PC-9 (cell line): ENCODE results near the gene ZBTB7C. TPM values are rescaled to one million over a fixed set of nuclear protein-coding genes. Genes with fewer than 3 reads are reported as not detected.

Experiments used
- BruUV-seq: library from RNA; stranded (reverse); fragments of 400-500 nt; replicated peaks from 2 replicates; lab custom pipeline; 2021; lab: Mats Ljungman, UMichigan
- CTCF ChIA-PET: fragments of 300-600 bp; sonication (Branson Sonifier 250); formaldehyde crosslinking; loops from one replicate; lab custom pipeline; 2022; ENCODE audit warnings: antibody characterized with exemption; lab: Charles Lee
- POLR2A ChIA-PET: fragments of 300-600 bp; sonication (Branson Sonifier 250); formaldehyde crosslinking; loops from one replicate; lab custom pipeline; 2022; ENCODE audit warnings: antibody characterized with exemption; ENCODE audit not compliant: unreplicated experiment; lab: Charles Lee
- DNase-seq, 2 experiments: peaks; one replicate each; pipeline versions ENCODE4 v3.0.0 to v3.0.0-alpha.2; 2015 to 2022; ENCODE audit warnings: mixed read lengths in 1 of 2
- H2AFZ ChIP-seq: fragments of 200-600 bp; sonication (generic); 2 replicates; pipeline ENCODE4 v1.8.1; 2017; ENCODE audit warnings: antibody characterized with exemption
- H3F3A ChIP-seq: fragments of 200-600 bp; sonication (generic); 2 replicates; pipeline ENCODE4 v1.8.1; 2017; ENCODE audit warnings: antibody characterized with exemption, mild to moderate bottlenecking, low read depth; ENCODE audit not compliant: insufficient read depth
- H3K27ac ChIP-seq: fragments of 200-600 bp; sonication (generic); 2 replicates; pipeline ENCODE4 v1.6.1; 2016; ENCODE audit warnings: mixed run types
- H3K27me3 ChIP-seq: fragments of 200-600 bp; sonication (generic); 2 replicates; pipeline ENCODE4 v1.6.1; 2016; ENCODE audit warnings: low read depth, mixed run types; ENCODE audit not compliant: insufficient read depth
- H3K36me3 ChIP-seq: fragments of 200-600 bp; sonication (generic); 2 replicates; pipeline ENCODE4 v1.6.1; 2016; ENCODE audit warnings: low read depth, mixed run types
- H3K4me1 ChIP-seq: fragments of 200-600 bp; sonication (generic); replicated peaks from 2 replicates; pipeline ENCODE4 v1.6.1; 2016; ENCODE audit warnings: mixed run types; ENCODE audit not compliant: insufficient read depth
- H3K4me2 ChIP-seq: fragments of 200-600 bp; sonication (generic); 2 replicates; pipeline ENCODE4 v1.6.1; 2017; ENCODE audit warnings: mixed run types
- H3K4me3 ChIP-seq: fragments of 200-600 bp; sonication (generic); 2 replicates; pipeline ENCODE4 v1.6.1; 2016; ENCODE audit warnings: mixed run types
- H3K79me2 ChIP-seq: fragments of 200-600 bp; sonication (generic); 2 replicates; pipeline ENCODE4 v1.6.1; 2017; ENCODE audit warnings: low read depth, mixed run types
- H3K9me2 ChIP-seq: fragments of 200-600 bp; sonication (generic); 2 replicates; pipeline ENCODE4 v1.8.1; 2017; ENCODE audit warnings: mild to moderate bottlenecking; ENCODE audit not compliant: insufficient read depth
- H3K9me3 ChIP-seq: fragments of 200-600 bp; sonication (generic); 2 replicates; pipeline ENCODE4 v1.8.1; 2016; ENCODE audit warnings: low read depth; ENCODE audit not compliant: insufficient read depth
- H4K20me1 ChIP-seq: fragments of 200-600 bp; sonication (generic); 2 replicates; pipeline ENCODE4 v1.8.1; 2017; ENCODE audit not compliant: insufficient read depth
- EZH2 ChIP-seq: fragments of 200-600 bp; sonication (generic); IDR thresholded peaks from 2 replicates; pipeline ENCODE4 v1.8.0; 2017; ENCODE audit warnings: antibody characterized with exemption, low read depth
- intact Hi-C: fragments of 100-400 bp; cut with micrococcal nuclease; formaldehyde crosslinking; loops from one replicate; pipeline ENCODE4 v1.10.0; 2022; ENCODE audit not compliant: unreplicated experiment
- total RNA-seq: library from RNA; stranded (reverse); gene quantifications from 2 replicates; pipeline ENCODE4 v1.2.3, GENCODE V29; 2021
- TF ChIP-seq, protein P1 (sequence below): fragments of 200-600 bp; sonication (generic); conservative IDR thresholded peaks from 2 replicates; pipeline ENCODE4 v1.6.1; 2017; ENCODE audit warnings: mixed run types, antibody characterized with exemption, mild to moderate bottlenecking, moderate library complexity

ZBTB7C gene
- total RNA-seq, 1 experiment from 2014 or later: not detected

DNA sequence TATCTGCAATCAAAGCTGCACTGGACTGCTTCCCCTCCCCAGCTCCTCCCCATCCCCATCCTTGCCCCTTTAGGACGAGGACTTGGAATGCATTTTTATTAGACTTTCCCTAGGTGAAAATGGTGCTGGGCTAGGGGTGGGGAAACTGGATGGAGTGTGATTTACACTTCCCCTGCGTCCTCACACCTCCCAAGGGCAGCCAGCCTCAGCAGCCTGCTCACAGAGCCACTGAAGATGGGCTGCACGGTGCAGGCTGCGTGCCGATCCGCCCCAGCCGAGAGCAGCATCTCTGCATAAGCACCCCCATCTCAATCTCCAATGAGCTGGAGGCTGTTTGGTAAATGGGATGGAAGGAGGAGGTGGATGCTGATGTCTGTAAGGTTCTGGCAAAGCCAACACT lies 87.6 kb downstream of the ZBTB7C start:
- BruUV-seq: no TSS peak
- H3K9me3 ChIP-seq: no peaks in the 10 kb centered on the region
- no peak for DNase-seq
- H3K4me2 ChIP-seq: no peak overlapping the region
- no peaks in the 10 kb centered on the region for H4K20me1 ChIP-seq
- peaks cover 11% of the 10 kb centered on the region; the same call in 1 of the 2 replicates for H3F3A ChIP-seq
- H3K36me3 ChIP-seq: no peaks in the 10 kb centered on the region
- peaks cover 31% of the 10 kb centered on the region for H3K4me1 ChIP-seq
- no peaks in the 10 kb centered on the region for H3K79me2 ChIP-seq
- H3K27me3 ChIP-seq: no peaks in the 10 kb centered on the region
- no peak overlapping the region for H2AFZ ChIP-seq
- ChIA-PET POLR2A (no interaction called here), CTCF (no interaction called here)
- H3K9me2 ChIP-seq: no peaks in the 10 kb centered on the region
- TF ChIP-seq, protein P1, sequence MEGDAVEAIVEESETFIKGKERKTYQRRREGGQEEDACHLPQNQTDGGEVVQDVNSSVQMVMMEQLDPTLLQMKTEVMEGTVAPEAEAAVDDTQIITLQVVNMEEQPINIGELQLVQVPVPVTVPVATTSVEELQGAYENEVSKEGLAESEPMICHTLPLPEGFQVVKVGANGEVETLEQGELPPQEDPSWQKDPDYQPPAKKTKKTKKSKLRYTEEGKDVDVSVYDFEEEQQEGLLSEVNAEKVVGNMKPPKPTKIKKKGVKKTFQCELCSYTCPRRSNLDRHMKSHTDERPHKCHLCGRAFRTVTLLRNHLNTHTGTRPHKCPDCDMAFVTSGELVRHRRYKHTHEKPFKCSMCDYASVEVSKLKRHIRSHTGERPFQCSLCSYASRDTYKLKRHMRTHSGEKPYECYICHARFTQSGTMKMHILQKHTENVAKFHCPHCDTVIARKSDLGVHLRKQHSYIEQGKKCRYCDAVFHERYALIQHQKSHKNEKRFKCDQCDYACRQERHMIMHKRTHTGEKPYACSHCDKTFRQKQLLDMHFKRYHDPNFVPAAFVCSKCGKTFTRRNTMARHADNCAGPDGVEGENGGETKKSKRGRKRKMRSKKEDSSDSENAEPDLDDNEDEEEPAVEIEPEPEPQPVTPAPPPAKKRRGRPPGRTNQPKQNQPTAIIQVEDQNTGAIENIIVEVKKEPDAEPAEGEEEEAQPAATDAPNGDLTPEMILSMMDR: no peak
- no peak for TF ChIP-seq EZH2
- intact Hi-C loops: no loop called here
- H3K4me3 ChIP-seq: no peak overlapping the region
- H3K27ac ChIP-seq: no peak overlapping the region

DNA sequence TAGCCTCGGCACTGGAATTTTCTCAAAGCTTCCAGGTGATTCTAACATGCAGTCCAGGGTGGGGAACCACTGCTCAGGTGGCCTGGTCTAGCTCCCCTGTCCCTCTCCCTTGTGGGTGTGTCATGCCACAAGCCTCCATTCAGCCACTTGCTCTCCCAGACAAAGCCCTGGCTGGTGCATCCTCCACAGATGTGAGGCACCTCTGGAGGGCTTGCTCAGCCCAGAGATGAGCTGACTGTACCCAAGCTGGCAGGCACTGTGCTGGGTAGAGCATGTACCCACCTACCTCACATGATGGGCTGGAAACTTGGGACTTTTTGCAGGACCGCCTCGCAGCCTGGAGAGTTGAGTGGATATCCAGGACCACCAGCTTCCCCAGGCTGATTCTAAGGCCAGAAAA lies 88.1 kb downstream of the ZBTB7C start:
- ChIA-PET CTCF (no interaction called here), POLR2A (no interaction called here)
- DNase-seq: no peak

DNA sequence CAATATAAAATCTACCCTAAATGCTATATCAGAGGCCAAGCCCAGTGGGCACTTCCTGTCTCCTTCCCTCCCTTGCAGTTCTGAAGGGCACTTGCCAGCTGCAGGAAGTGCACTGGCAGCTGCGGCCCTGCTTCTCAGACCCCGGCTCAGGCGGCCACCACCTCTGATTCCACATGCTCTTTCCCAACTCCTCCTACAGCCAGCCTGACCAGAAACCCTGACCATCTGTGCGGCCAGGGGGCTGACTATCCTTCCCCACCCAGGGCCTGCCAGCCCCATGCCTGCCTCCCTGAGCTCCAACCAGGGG lies 88.6 kb downstream of the ZBTB7C start:
- Histone ChIP-seq H4K20me1 (no peaks in the 10 kb centered on the region), H2AFZ (no peak overlapping the region), H3K27me3 (no peaks in the 10 kb centered on the region), H3K79me2 (no peaks in the 10 kb centered on the region), H3K9me3 (no peaks in the 10 kb centered on the region), H3K36me3 (no peaks in the 10 kb centered on the region), H3F3A (peaks cover 11% of the 10 kb centered on the region; the same call in 1 of the 2 replicates), H3K4me3 (no peak overlapping the region), H3K4me1 (peaks cover 29% of the 10 kb centered on the region), H3K9me2 (no peaks in the 10 kb centered on the region), H3K4me2 (no peak overlapping the region), H3K27ac (no peak overlapping the region)
- no peak for DNase-seq
- intact Hi-C loops: no loop called here
- TF ChIP-seq EZH2: no peak
- TF ChIP-seq, protein P1: no peak
- no TSS peak for BruUV-seq
- ChIA-PET CTCF (no interaction called here), POLR2A (no interaction called here)

More for the DNA sequence above, 88.1 kb downstream of the ZBTB7C start:
- intact Hi-C loops: no loop called here
- Histone ChIP-seq H4K20me1 (no peaks in the 10 kb centered on the region), H3K4me1 (peaks cover 29% of the 10 kb centered on the region), H3K9me2 (no peaks in the 10 kb centered on the region), H3K4me2 (no peak overlapping the region), H3F3A (peaks cover 11% of the 10 kb centered on the region; the same call in 1 of the 2 replicates), H3K79me2 (no peaks in the 10 kb centered on the region), H2AFZ (no peak overlapping the region), H3K27ac (no peak overlapping the region), H3K27me3 (no peaks in the 10 kb centered on the region), H3K36me3 (no peaks in the 10 kb centered on the region), H3K9me3 (no peaks in the 10 kb centered on the region), H3K4me3 (no peak overlapping the region)
- BruUV-seq: no TSS peak
- TF ChIP-seq, protein P1: no peak
- TF ChIP-seq EZH2: no peak
